ENCODE results near the gene OR8G5.

Gene OR8G5

DNA sequence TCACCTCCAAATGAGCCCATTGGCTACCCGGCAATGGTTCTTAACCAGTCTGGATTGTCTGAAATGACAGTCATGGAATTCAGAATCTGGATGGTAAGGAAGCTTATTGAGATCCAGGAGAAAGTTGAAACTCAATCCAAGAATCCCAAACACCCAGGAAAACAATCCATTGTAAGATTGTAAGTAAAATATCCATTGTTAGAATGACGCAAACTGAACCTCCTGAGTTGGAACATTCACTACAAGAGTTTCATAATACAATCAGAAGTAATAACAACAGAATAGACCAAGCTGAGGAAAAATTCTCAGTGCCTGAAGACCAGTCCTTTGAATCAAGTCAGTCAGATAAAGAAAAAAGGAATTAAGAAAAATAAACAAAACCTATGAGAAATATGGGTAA lies 22.1 kb downstream of the OR8G5 start:
- TF ChIP-seq POU2F2 (IDR thresholded peaks at IDR 0.05; ENCODE audit: low read depth, low read length) (no peak), PAX5 (IDR thresholded peaks at IDR 0.05; ENCODE audit: insufficient read depth, low read length, severe bottlenecking) (no peak), SPI1 (IDR thresholded peaks at IDR 0.05; ENCODE audit: low read depth, low read length) (no peak), POLR2A (IDR thresholded peaks at IDR 0.05; ENCODE audit: low read depth, low read length) (no peak), TAF1 (IDR thresholded peaks at IDR 0.05; ENCODE audit: low read depth, low read length) (no peak), POLR2AphosphoS5 (IDR thresholded peaks at IDR 0.05; ENCODE audit: low read depth, low read length) (no peak)
- no peak for FAIRE-seq

DNA sequence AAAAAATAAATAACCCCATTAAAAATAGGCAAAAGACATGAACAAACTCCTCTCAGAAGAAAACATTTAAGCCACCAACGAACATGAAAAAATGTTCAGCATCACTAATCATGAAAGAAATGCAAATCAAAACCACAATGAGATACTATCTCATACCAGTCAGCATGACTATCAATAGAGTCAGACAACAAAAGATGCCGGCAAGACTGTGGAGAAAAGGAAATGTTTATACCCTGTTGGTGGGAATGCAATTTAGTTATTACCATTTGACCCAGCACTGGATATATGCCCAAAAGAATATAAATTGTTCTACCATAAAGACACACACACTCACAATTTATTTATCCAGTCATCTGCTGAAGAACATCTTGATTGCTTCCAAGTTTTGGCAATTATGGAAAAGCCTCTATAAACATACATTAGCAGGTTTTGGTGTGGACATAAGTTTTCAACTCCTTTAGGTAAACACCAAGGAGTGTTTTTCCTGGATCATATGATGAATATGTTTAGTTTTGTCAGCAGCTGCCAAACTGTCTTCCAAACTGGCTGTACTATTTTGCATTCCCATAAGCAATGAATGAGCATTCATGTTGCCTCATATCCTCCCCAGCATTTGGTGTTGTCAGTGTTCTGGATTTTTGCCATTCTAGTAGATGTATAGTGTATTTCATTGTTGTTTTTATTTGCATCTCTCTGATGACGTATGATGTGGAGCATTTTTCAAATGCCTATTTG lies 29.6 kb downstream of the OR8G5 start:
- DNase-seq (ENCODE audit: insufficient read length, low spot score) = no peak
- no peak for TF ChIP-seq PAX5 (IDR thresholded peaks at IDR 0.05; ENCODE audit: insufficient read depth, low read length, severe bottlenecking)
- TF ChIP-seq POLR2AphosphoS5 (IDR thresholded peaks at IDR 0.05; ENCODE audit: low read depth, low read length) = no peak
- no peak for TF ChIP-seq TAF1 (IDR thresholded peaks at IDR 0.05; ENCODE audit: low read depth, low read length)
- no peak for TF ChIP-seq POLR2A (IDR thresholded peaks at IDR 0.05; ENCODE audit: low read depth, low read length)
- no peak for TF ChIP-seq POU2F2 (IDR thresholded peaks at IDR 0.05; ENCODE audit: low read depth, low read length)
- no peak for TF ChIP-seq SPI1 (IDR thresholded peaks at IDR 0.05; ENCODE audit: low read depth, low read length)
- no peak for FAIRE-seq

More for the DNA sequence above, 22.1 kb downstream of the OR8G5 start:
- no peak for DNase-seq (ENCODE audit: insufficient read length, low spot score)

DNA sequence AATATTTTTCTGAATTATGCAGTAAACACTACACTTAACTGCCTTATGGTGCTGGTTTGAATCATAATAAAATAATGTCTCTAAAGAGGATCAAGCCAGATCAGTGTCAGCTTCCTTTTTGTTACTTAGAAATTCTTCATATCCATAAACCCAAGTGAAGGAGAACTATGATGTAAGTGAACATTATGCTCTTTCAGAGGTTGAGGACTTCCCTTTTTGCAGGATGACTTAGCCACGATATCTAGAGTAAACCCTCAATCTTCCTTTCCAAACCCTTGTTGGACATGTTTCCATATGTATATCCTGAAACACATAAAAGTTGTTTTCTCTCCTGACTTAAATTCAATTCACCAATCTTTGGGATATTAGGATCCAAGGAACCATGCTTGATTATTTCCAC lies 38.5 kb downstream of the OR8G5 start:
- no peak for TF ChIP-seq SPI1 (IDR thresholded peaks at IDR 0.05; ENCODE audit: low read depth, low read length)
- no peak for TF ChIP-seq TAF1 (IDR thresholded peaks at IDR 0.05; ENCODE audit: low read depth, low read length)
- TF ChIP-seq POU2F2 (IDR thresholded peaks at IDR 0.05; ENCODE audit: low read depth, low read length) = no peak
- TF ChIP-seq POLR2AphosphoS5 (IDR thresholded peaks at IDR 0.05; ENCODE audit: low read depth, low read length) = no peak
- TF ChIP-seq POLR2A (IDR thresholded peaks at IDR 0.05; ENCODE audit: low read depth, low read length) = no peak
- TF ChIP-seq PAX5 (IDR thresholded peaks at IDR 0.05; ENCODE audit: insufficient read depth, low read length, severe bottlenecking) = no peak
- no peak for FAIRE-seq

DNA sequence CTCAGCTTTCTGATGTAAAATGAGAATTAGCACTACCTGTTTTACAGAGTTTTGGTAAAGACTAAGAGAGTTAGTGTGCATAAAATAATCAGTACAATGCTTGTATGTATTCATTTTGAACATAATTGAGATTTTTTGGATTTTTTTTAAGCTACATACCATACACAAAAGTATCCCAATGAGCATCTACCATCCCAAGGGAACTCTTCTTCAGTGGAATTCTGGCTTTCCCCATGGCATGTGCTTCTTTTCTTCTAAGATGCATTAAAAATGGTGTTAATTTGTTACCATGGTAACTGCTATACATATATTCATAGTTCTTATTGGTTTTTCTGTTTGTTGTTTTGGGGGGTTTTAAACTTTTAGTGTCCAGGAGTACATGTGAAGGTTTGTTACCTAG lies 39.8 kb downstream of the OR8G5 start:
- no peak for TF ChIP-seq POU2F2 (IDR thresholded peaks at IDR 0.05; ENCODE audit: low read depth, low read length)
- TF ChIP-seq POLR2AphosphoS5 (IDR thresholded peaks at IDR 0.05; ENCODE audit: low read depth, low read length) = no peak
- TF ChIP-seq PAX5 (IDR thresholded peaks at IDR 0.05; ENCODE audit: insufficient read depth, low read length, severe bottlenecking) = no peak
- no peak for TF ChIP-seq TAF1 (IDR thresholded peaks at IDR 0.05; ENCODE audit: low read depth, low read length)
- no peak for TF ChIP-seq SPI1 (IDR thresholded peaks at IDR 0.05; ENCODE audit: low read depth, low read length)
- no peak for FAIRE-seq
- no peak for DNase-seq (ENCODE audit: insufficient read length, low spot score)

More for the DNA sequence above, 38.5 kb downstream of the OR8G5 start:
- no peak for DNase-seq (ENCODE audit: insufficient read length, low spot score)

DNA sequence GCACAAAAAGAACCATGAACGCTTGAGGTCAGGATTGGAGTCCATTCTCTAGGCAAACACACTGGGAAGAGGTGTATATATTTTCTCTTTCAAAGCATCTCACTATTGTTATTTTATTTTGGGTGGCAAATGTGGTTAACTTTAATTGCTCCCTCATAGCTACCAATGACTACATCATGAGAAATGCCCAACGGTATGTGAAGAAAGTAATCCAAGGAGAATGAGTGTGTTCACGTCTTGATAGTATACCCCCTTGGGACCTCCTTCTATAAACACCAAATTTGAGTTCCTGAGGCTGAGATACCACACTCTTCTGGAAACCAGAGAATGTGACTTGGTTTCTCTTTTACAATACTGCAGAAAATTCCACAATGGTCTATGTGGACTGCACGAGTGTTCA lies 41.7 kb downstream of the OR8G5 start:
- TF ChIP-seq POLR2AphosphoS5 (IDR thresholded peaks at IDR 0.05; ENCODE audit: low read depth, low read length) = no peak
- no peak for TF ChIP-seq TAF1 (IDR thresholded peaks at IDR 0.05; ENCODE audit: low read depth, low read length)
- TF ChIP-seq POU2F2 (IDR thresholded peaks at IDR 0.05; ENCODE audit: low read depth, low read length) = no peak
- TF ChIP-seq SPI1 (IDR thresholded peaks at IDR 0.05; ENCODE audit: low read depth, low read length) = no peak
- TF ChIP-seq POLR2A (IDR thresholded peaks at IDR 0.05; ENCODE audit: low read depth, low read length) = no peak
- FAIRE-seq (no peak), DNase-seq (ENCODE audit: insufficient read length, low spot score) (no peak)

DNA sequence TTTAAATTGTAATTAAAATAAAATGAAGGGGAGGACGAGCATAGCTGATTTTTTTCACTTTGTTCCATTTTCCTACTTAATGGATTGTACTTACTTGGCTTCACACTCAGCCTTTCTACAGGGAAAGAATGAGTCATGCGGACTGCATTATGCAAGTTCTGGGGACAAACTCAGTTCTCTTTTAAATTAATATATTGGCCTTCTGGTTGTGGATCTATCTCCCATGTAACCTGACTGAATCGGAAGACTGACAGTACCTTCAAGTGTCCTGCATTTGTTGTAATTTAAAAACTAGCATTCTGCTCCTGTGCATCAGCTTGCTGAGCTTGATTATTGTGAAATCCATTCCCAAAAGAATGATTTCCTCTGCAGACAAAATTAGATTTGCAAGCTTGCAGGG lies 45.4 kb downstream of the OR8G5 start:
- FAIRE-seq (no peak), DNase-seq (ENCODE audit: insufficient read length, low spot score) (no peak)
- TF ChIP-seq PAX5 (IDR thresholded peaks at IDR 0.05; ENCODE audit: insufficient read depth, low read length, severe bottlenecking) (no peak), SPI1 (IDR thresholded peaks at IDR 0.05; ENCODE audit: low read depth, low read length) (no peak), POU2F2 (IDR thresholded peaks at IDR 0.05; ENCODE audit: low read depth, low read length) (no peak), TAF1 (IDR thresholded peaks at IDR 0.05; ENCODE audit: low read depth, low read length) (no peak), POLR2AphosphoS5 (IDR thresholded peaks at IDR 0.05; ENCODE audit: low read depth, low read length) (no peak), POLR2A (IDR thresholded peaks at IDR 0.05; ENCODE audit: low read depth, low read length) (no peak)

DNA sequence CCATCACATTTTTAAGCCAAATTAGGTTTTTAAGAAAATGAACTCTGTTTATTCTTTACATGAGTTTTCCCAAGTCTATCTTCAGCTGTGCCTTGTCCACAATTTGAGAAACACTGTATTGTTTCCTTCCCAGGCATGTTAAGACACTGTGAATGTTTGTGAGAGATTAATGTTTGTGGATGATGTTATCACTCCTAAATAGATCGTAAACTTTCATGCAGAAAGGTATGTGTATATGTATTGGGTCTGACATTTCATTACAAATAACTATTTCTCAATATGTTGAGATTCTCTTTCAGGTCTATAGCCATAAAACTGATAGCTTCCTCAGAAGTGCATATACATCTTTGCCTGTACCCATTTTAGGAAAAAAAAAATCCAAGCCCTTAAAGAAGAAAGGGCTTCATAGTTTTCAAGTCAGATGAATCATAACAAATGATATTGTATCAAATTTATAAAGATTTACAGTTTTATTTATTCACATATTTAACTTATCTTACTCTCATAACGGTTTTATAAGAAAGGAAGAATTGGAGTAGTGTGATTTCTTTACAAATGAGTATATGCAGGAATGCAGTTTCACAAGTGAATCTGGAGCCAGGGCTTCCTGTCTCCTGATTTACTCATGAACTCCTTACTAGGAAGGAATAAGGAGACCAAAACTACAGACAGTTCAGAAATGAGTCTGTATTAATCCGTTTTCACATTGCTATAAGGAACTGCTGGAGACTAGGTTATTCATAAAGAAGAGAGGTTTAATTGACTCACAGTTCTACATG lies 46.4 kb downstream of the OR8G5 start:
- FAIRE-seq (no peak), DNase-seq (ENCODE audit: insufficient read length, low spot score) (no peak)

DNA sequence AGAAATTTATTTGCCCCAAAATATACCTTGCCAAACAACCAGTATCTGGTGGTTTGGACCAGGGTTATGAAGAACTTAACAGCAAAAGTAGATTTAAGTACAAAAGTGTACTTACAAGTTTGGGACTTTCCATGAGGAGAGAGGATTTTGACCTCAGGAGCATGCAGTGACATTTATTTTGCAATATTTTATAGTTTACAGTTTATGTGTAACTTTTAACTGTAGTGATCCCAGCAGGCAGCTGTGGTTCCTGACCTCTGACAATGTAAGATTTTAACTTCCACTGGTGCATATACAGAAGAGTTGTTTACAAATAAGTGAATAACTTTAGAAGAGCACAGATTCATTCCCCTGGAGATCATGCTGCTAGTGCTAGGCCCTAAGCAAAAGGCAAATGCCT lies 50.9 kb downstream of the OR8G5 start:
- DNase-seq (ENCODE audit: insufficient read length, low spot score) (no peak), FAIRE-seq (no peak)
- no peak for TF ChIP-seq SPI1 (IDR thresholded peaks at IDR 0.05; ENCODE audit: low read depth, low read length)
- no peak for TF ChIP-seq POLR2AphosphoS5 (IDR thresholded peaks at IDR 0.05; ENCODE audit: low read depth, low read length)
- TF ChIP-seq PAX5 (IDR thresholded peaks at IDR 0.05; ENCODE audit: insufficient read depth, low read length, severe bottlenecking) = no peak
- TF ChIP-seq POU2F2 (IDR thresholded peaks at IDR 0.05; ENCODE audit: low read depth, low read length) = no peak
- no peak for TF ChIP-seq TAF1 (IDR thresholded peaks at IDR 0.05; ENCODE audit: low read depth, low read length)
- no peak for TF ChIP-seq POLR2A (IDR thresholded peaks at IDR 0.05; ENCODE audit: low read depth, low read length)

More for the DNA sequence above, 46.4 kb downstream of the OR8G5 start:
- TF ChIP-seq POLR2AphosphoS5 (IDR thresholded peaks at IDR 0.05; ENCODE audit: low read depth, low read length) (no peak), POU2F2 (IDR thresholded peaks at IDR 0.05; ENCODE audit: low read depth, low read length) (no peak), PAX5 (IDR thresholded peaks at IDR 0.05; ENCODE audit: insufficient read depth, low read length, severe bottlenecking) (no peak)

DNA sequence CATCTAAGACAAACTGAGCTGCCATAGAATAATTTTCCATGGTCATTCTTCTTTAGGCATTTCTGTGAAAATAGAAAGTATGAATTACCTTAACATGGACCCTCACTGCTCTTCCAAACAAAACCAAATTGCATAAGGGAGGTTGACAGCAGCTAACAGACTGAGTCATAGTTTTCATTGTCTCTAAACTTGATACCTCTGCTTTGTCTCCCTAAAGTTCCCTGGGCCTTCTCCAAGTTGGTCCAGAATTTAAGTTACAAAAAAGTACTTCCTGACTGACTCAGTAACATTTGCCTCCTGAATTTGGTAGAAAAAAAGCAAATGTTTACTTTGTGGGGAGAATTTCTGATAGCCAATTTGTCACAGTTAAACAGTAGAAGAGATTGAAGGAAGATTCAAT lies 54.5 kb downstream of the OR8G5 start:
- FAIRE-seq = no peak
- DNase-seq (ENCODE audit: insufficient read length, low spot score) = no peak
- TF ChIP-seq SPI1 (IDR thresholded peaks at IDR 0.05; ENCODE audit: low read depth, low read length) = no peak
- TF ChIP-seq POLR2AphosphoS5 (IDR thresholded peaks at IDR 0.05; ENCODE audit: low read depth, low read length) = no peak
- no peak for TF ChIP-seq PAX5 (IDR thresholded peaks at IDR 0.05; ENCODE audit: insufficient read depth, low read length, severe bottlenecking)
- TF ChIP-seq POU2F2 (IDR thresholded peaks at IDR 0.05; ENCODE audit: low read depth, low read length) = no peak
- no peak for TF ChIP-seq TAF1 (IDR thresholded peaks at IDR 0.05; ENCODE audit: low read depth, low read length)
- TF ChIP-seq POLR2A (IDR thresholded peaks at IDR 0.05; ENCODE audit: low read depth, low read length) = no peak
